GM12878 (cell line): ENCODE results near the gene KCNQ1. TPM values are rescaled to one million over a fixed set of nuclear protein-coding genes. Genes with fewer than 3 reads are reported as not detected.

Source experiments
- ATAC-seq: fragments of 200-7000 bp; cut with Tn5 transposase; 3 replicates; pipeline ENCODE4 v1.9.1; 2020; ENCODE audit warnings: mild to moderate bottlenecking, moderate library complexity
- BruUV-seq: library from RNA; stranded (reverse); fragments of 400-500 nt; replicated peaks from 2 replicates; lab custom pipeline; 2021; lab: Mats Ljungman, UMichigan
- CTCF ChIA-PET: fragments of 300-600 bp; sonication (Branson Sonifier 250); formaldehyde crosslinking; extraction: SDS; loops from one replicate; lab custom pipeline; 2021; ENCODE audit warnings: inconsistent platforms; lab: Yijun Ruan, JAX
- POLR2A ChIA-PET: fragments of 350-600 bp; formaldehyde crosslinking; extraction: SDS; loops from one replicate; lab custom pipeline; 2021; ENCODE audit warnings: inconsistent platforms; lab: Charles Lee
- RAD21 ChIA-PET: fragments of 300-600 bp; sonication (Branson Sonifier 250); formaldehyde crosslinking; loops from one replicate; lab custom pipeline; 2023; ENCODE audit warnings: antibody characterized with exemption; ENCODE audit not compliant: unreplicated experiment; lab: Charles Lee
- SMC1A ChIA-PET: fragments of 300-600 bp; sonication (Branson Sonifier 250); formaldehyde crosslinking; loops from one replicate; lab custom pipeline; 2023; ENCODE audit not compliant: unreplicated experiment, uncharacterized antibody; lab: Charles Lee
- DNase-seq: peaks from one replicate; pipeline ENCODE4 v3.0.0-alpha.2; 2011; ENCODE audit warnings: low read depth, low spot score
- FAIRE-seq: peaks from 3 replicates; lab custom pipeline; 2011; peaks lifted over from hg19 to GRCh38; lab: Jason Lieb, UNC
- H2AFZ ChIP-seq: 2 replicates; pipeline ENCODE4 v1.6.0; 2011; ENCODE audit warnings: low read depth, low read length, control low read depth; ENCODE audit not compliant: control insufficient read depth
- H3K27ac ChIP-seq: 2 replicates; pipeline ENCODE4 v1.5.1; 2011; ENCODE audit warnings: control low read depth; ENCODE audit not compliant: control insufficient read depth, insufficient read depth
- H3K27me3 ChIP-seq, 2 experiments: replicated peaks in 1 of 2; 2 replicates each; pipeline versions ENCODE4 v1.6.0 to v1.6.1; 2011; ENCODE audit warnings: low read length in 1 of 2; ENCODE audit not compliant: control insufficient read depth in 2 of 2, insufficient read depth in 2 of 2
- H3K36me3 ChIP-seq, 2 experiments: 2 replicates each; pipeline ENCODE4 v1.5.1; 2011; ENCODE audit warnings: low read length in 1 of 2; ENCODE audit not compliant: control insufficient read depth in 2 of 2, insufficient read depth in 2 of 2
- H3K4me1 ChIP-seq: 2 replicates; pipeline ENCODE4 v1.6.1; 2011; ENCODE audit warnings: mild to moderate bottlenecking, low read length, moderate library complexity, mixed read lengths; ENCODE audit not compliant: control insufficient read depth, insufficient read depth
- H3K4me2 ChIP-seq: 2 replicates; pipeline ENCODE4 v1.6.0; 2011; ENCODE audit warnings: control low read depth; ENCODE audit not compliant: control insufficient read depth, insufficient read depth
- H3K4me3 ChIP-seq: fragments of 200-600 bp; sonication (generic); 2 replicates; pipeline ENCODE4 v1.5.1; 2016
- H3K79me2 ChIP-seq: 2 replicates; pipeline ENCODE4 v1.6.0; 2011; ENCODE audit warnings: low read length; ENCODE audit not compliant: control insufficient read depth, insufficient read depth
- H3K9ac ChIP-seq: 2 replicates; pipeline ENCODE4 v1.8.0; 2011; ENCODE audit warnings: low read length, control low read depth, mixed read lengths; ENCODE audit not compliant: control insufficient read depth, insufficient read depth
- H3K9me3 ChIP-seq: replicated peaks from 3 replicates; pipeline ENCODE4 v1.5.1; 2011; ENCODE audit warnings: mild to moderate bottlenecking, low read length; ENCODE audit not compliant: control insufficient read depth, insufficient read depth
- H4K20me1 ChIP-seq: 2 replicates; pipeline ENCODE4 v1.6.0; 2011; ENCODE audit not compliant: control insufficient read depth, insufficient read depth
- ETV6 ChIP-seq, 2 experiments: fragments of 450-650 bp in 1 of 2; IDR thresholded peaks in 1 of 2; conservative IDR thresholded peaks in 1 of 2; 2 replicates each; pipeline ENCODE4 v1.6.1; 2014; ENCODE audit warnings: antibody characterized with exemption in 1 of 2, borderline replicate concordance in 1 of 2, low read depth in 1 of 2, mild to moderate bottlenecking in 1 of 2, moderate library complexity in 1 of 2
- GABPA ChIP-seq: IDR thresholded peaks from 2 replicates; pipeline ENCODE4 v1.6.1; 2014; ENCODE audit warnings: antibody characterized with exemption, low read depth, mild to moderate bottlenecking, inconsistent platforms
- NFYB ChIP-seq: IDR thresholded peaks from 2 replicates; pipeline ENCODE4 v1.6.1; 2011; ENCODE audit warnings: low read depth, mild to moderate bottlenecking, low read length, improper control_type of control experiment, moderate library complexity; ENCODE audit not compliant: insufficient read depth
- WGBS: methylation state at CpG from one replicate; pipeline ENCODE4 v1.1.6; 2016; ENCODE audit warnings: low lambda C conversion rate; ENCODE audit not compliant: insufficient replicate concordance, insufficient coverage; ENCODE audit errors: missing lambda C conversion rate; 5-methylcytosine and 5-hydroxymethylcytosine counted together
- in situ Hi-C: fragments of 300-500 bp; cut with MboI; formaldehyde crosslinking; loops from 9 replicates; pipeline ENCODE4 v1.14.3; 2018; ENCODE audit warnings: mixed read lengths
- intact Hi-C: fragments of 100-400 bp; cut with micrococcal nuclease; formaldehyde crosslinking; loops from one replicate; pipeline ENCODE4 v1.14.2; 2022; ENCODE audit not compliant: unreplicated experiment
- polyA plus RNA-seq, 11 experiments: library from polyadenylated mRNA; depleted of rRNA in 4 of 11; unstranded in 6 of 11; stranded (reverse) in 5 of 11; fragments of >200 nt; fragmentation: Nextera tagmentation in 4 of 11; fragmentation: Illumina TruSeq in 1 of 11; extraction: Ambion mirVana in 4 of 11; extraction: Trizol in 1 of 11; gene quantifications; 1 replicate in 1 of 11; 2 replicates in 10 of 11; pipeline versions ENCODE4 v1.2.1 to v1.2.3, GENCODE V29; 2011 to 2016; ENCODE audit warnings: inconsistent platforms in 2 of 11, missing spikeins in 2 of 11, low read depth in 1 of 11
- total RNA-seq, 4 experiments: library from RNA; depleted of rRNA in 3 of 4; stranded (reverse); fragments of >200 nt in 3 of 4; fragmentation: Illumina TruSeq in 1 of 4; extraction: Trizol in 1 of 4; gene quantifications; 2 replicates each; pipeline versions ENCODE4 v1.2.1 to v1.2.3, GENCODE V29; 2013 to 2021

KCNQ1 gene
- total and polyA plus RNA-seq, 10 of the 15 experiments (the other 5 are each of a cell fraction or from before 2014, with no cell fraction given) = 0.03 to 0.15 (median 0.12) TPM; not detected in 7

DNA sequence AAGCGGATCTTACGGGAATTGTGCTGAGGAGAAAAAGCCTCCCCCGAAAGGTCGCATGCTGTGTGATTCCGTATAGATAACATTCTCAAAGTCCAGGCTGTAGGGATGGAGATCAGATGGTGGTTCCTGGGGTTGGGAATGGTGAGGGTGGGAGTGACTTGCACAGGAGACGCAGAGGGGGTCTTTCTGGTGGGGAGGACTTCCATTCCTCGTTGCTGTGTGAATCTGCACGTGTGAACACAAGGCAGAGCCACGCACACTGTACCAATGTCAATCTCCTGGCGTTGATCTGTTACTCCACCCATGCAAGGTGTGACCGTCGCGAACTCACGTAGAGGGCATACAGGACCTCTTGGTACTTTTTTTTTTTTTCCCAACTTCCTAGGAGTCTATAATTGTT lies 313.9 kb downstream of the KCNQ1 start:
- H3K27ac ChIP-seq = no peak overlapping the region
- no peaks in the 10 kb centered on the region; the same call in 2 of the 3 replicates for H3K9me3 ChIP-seq
- no peaks in the 10 kb centered on the region for H3K79me2 ChIP-seq
- ChIA-PET RAD21 (no interaction called here), SMC1A (no interaction called here)
- no peak overlapping the region for H2AFZ ChIP-seq
- H3K36me3 ChIP-seq = no peaks in the 10 kb centered on the region
- no peak for ATAC-seq
- H3K27me3 ChIP-seq = no peaks in the 10 kb centered on the region
- intact Hi-C loops = no loop called here
- H3K4me2 ChIP-seq = no peak overlapping the region
- no peak for TF ChIP-seq GABPA
- no peak for TF ChIP-seq NFYB
- TF ChIP-seq, all 136 proteins: peak for 0
- in situ Hi-C loops = no loop called here
- BruUV-seq = no TSS peak
- no peak for DNase-seq
- WGBS = 70% methylated on average over 14 of the region's 14 CpGs
- Histone ChIP-seq H4K20me1 (no peaks in the 10 kb centered on the region), H3K4me3 (no peak overlapping the region), H3K9ac (no peak overlapping the region), H3K4me1 (no peaks in the 10 kb centered on the region)
- POLR2A ChIA-PET = no interaction called here
- CTCF ChIA-PET = no interaction called here
- FAIRE-seq = no peak

DNA sequence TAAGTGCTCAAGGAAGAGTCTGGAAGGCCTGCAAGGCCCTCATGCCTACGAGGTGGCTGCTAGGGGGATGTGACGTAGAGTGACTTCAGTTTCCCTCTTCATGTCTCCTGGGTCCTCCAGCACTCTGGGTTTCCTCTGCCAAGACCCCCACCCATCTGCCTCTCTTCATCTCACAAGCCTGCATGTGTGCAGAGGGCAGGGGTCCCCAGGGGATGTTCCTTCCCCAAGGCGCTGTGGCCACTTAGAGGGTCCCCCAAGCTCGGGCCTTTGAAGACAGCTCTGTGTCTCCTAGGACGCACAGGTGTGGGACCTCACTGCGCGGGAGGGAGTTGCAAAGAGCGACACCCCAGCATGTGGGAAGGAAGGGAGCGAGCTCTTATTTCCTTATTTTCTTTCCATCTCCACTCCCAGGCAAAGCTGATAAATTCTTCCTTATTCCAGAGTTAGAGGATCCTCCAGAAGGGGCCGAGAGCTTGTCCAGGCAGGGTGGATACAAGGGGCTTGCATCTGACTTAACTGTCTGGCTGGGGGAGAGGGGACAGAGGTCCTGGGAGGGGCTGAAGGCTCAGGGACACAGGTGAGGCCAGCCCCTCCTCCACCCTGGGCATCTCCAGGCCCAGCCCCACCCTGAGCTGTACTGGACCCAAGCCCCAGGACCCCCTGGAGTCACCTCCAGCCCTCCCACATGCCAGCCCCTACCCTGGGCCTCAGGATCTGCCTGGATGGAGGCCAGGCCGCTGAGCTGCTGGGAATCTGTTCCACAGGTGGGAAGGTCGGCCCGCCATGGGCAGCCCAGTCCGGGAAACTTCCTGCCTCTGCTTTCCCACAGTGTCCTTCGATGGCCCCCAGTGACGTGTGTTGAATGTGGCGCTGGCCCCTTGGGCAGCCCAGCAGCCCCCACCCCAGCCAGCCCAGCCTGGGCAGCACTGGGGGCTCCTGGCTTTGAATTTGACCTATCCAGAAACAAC lies 314.7 kb downstream of the KCNQ1 start:
- no peak overlapping the region for H2AFZ ChIP-seq
- no peak overlapping the region for H3K27ac ChIP-seq
- no peak overlapping the region for H3K4me2 ChIP-seq
- 38% methylated on average over 17 of the region's 17 CpGs for WGBS
- no peaks in the 10 kb centered on the region; the same call in 2 of the 3 replicates for H3K9me3 ChIP-seq
- H3K79me2 ChIP-seq = no peaks in the 10 kb centered on the region
- RAD21 ChIA-PET = no interaction called here
- FAIRE-seq = no peak
- no peak overlapping the region for H3K9ac ChIP-seq
- POLR2A ChIA-PET = no interaction called here
- no peak overlapping the region for H3K4me3 ChIP-seq
- CTCF ChIA-PET = no interaction called here
- H4K20me1 ChIP-seq = no peaks in the 10 kb centered on the region
- no peak for ATAC-seq
- in situ Hi-C loops = no loop called here
- no peaks in the 10 kb centered on the region for H3K36me3 ChIP-seq
- no peaks in the 10 kb centered on the region for H3K27me3 ChIP-seq
- BruUV-seq = no TSS peak
- no peaks in the 10 kb centered on the region for H3K4me1 ChIP-seq
- DNase-seq = no peak
- no peak for TF ChIP-seq ETV6 (conservative IDR thresholded peaks at IDR 0.05 in 1 of 2, IDR thresholded peaks at IDR 0.05 in 1 of 2; ENCODE audit: borderline replicate concordance in 1 of 2, low read depth in 1 of 2)
- intact Hi-C loops = no loop called here
- SMC1A ChIA-PET = no interaction called here
